HepG2 (cell line): ENCODE measurements around the gene SPRYD3. TPM values are rescaled to one million over a fixed set of nuclear protein-coding genes. Genes with fewer than 3 reads are reported as not detected.

Source experiments
- AGO1 ChIP-seq: fragments of 200-400 bp; formaldehyde crosslinking; IDR thresholded peaks from 2 replicates; pipeline ENCODE4 v1.6.1; 2017; ENCODE audit warnings: mild to moderate bottlenecking, low read depth, low read length, moderate library complexity; ENCODE audit not compliant: poor library complexity, severe bottlenecking
- ASH2L ChIP-seq: fragments of 300-600, 200-600 bp; sonication (generic); IDR thresholded peaks from 2 replicates; pipeline ENCODE4 v1.7.0; 2017; ENCODE audit warnings: low read depth, mild to moderate bottlenecking, moderate library complexity, mixed read lengths, low read length; ENCODE audit not compliant: insufficient read length
- BRD4 ChIP-seq: sonication (generic); formaldehyde crosslinking; IDR thresholded peaks from 2 replicates; pipeline ENCODE4 v1.4.0; 2020; ENCODE audit warnings: missing genetic modification reagents
- CCDC6 ChIP-seq: sonication (generic); formaldehyde crosslinking; IDR thresholded peaks from 2 replicates; pipeline ENCODE4 v1.8.1; 2022; ENCODE audit warnings: mild to moderate bottlenecking, missing genetic modification reagents, moderate library complexity
- CREM ChIP-seq, 2 experiments: sonication (generic) in 1 of 2; formaldehyde crosslinking in 1 of 2; IDR thresholded peaks; 2 replicates each; pipeline versions ENCODE4 v1.4.0 to v1.6.1; 2016 to 2020; ENCODE audit warnings: antibody characterized with exemption in 1 of 2, mild to moderate bottlenecking in 1 of 2, missing genetic modification reagents in 1 of 2
- DNMT3B ChIP-seq: conservative IDR thresholded peaks from 2 replicates; pipeline ENCODE4 v1.6.1; 2016; ENCODE audit warnings: missing biosample characterization, control low read depth
- ELF1 ChIP-seq: sonication (generic); formaldehyde crosslinking; IDR thresholded peaks from 2 replicates; pipeline ENCODE4 v1.4.0; 2020; ENCODE audit warnings: missing genetic modification reagents
- EZH2 ChIP-seq: conservative IDR thresholded peaks from 2 replicates; pipeline ENCODE4 v1.6.1; 2012; ENCODE audit warnings: mild to moderate bottlenecking, low read depth, low read length, moderate library complexity
- JDP2 ChIP-seq: sonication (generic); formaldehyde crosslinking; IDR thresholded peaks from 2 replicates; pipeline ENCODE4 v1.8.1; 2022; ENCODE audit warnings: missing genetic modification reagents, borderline replicate concordance
- MTF1 ChIP-seq: sonication (generic); formaldehyde crosslinking; IDR thresholded peaks from 2 replicates; pipeline ENCODE4 v1.5.0; 2020; ENCODE audit warnings: missing genetic modification reagents
- PHF20 ChIP-seq: sonication (generic); formaldehyde crosslinking; IDR thresholded peaks from 2 replicates; pipeline ENCODE4 v1.5.0; 2020; ENCODE audit warnings: mild to moderate bottlenecking, missing genetic modification reagents
- RORA ChIP-seq: sonication (generic); formaldehyde crosslinking; IDR thresholded peaks from 2 replicates; pipeline ENCODE4 v1.5.0; 2020; ENCODE audit warnings: mild to moderate bottlenecking, missing genetic modification reagents, moderate library complexity
- SALL1 ChIP-seq: sonication (generic); formaldehyde crosslinking; IDR thresholded peaks from 2 replicates; pipeline ENCODE4 v1.8.0; 2022; ENCODE audit warnings: mild to moderate bottlenecking, missing genetic modification reagents
- SMARCC2 ChIP-seq: fragments of 450-650 bp; IDR thresholded peaks from 2 replicates; pipeline ENCODE4 v1.6.1; 2017; ENCODE audit warnings: antibody characterized with exemption, mild to moderate bottlenecking
- SMARCE1 ChIP-seq: fragments of 450-650 bp; IDR thresholded peaks from 2 replicates; pipeline ENCODE4 v1.6.1; 2017; ENCODE audit warnings: borderline replicate concordance
- XRCC5 ChIP-seq: fragments of 200-400 bp; formaldehyde crosslinking; optimal IDR thresholded peaks from 2 replicates; pipeline ENCODE3; 2017; ENCODE audit warnings: mild to moderate bottlenecking, low read length
- YEATS2 ChIP-seq: sonication (generic); formaldehyde crosslinking; IDR thresholded peaks from 2 replicates; pipeline ENCODE4 v1.4.0; 2020; ENCODE audit warnings: missing genetic modification reagents, borderline replicate concordance
- ZEB1 ChIP-seq: IDR thresholded peaks from 2 replicates; pipeline ENCODE4 v1.6.1; 2012; ENCODE audit warnings: mild to moderate bottlenecking, low read depth, inconsistent platforms; ENCODE audit not compliant: insufficient replicate concordance
- ZFP1 ChIP-seq: IDR thresholded peaks from 2 replicates; pipeline ENCODE4 v1.6.1; 2016
- ZNF451 ChIP-seq: sonication (generic); formaldehyde crosslinking; IDR thresholded peaks from 2 replicates; pipeline ENCODE4 v1.5.0; 2020; ENCODE audit warnings: mild to moderate bottlenecking, missing genetic modification reagents
- ZNF572 ChIP-seq: sonication (generic); formaldehyde crosslinking; IDR thresholded peaks from 2 replicates; pipeline ENCODE4 v1.5.1; 2020; ENCODE audit warnings: mild to moderate bottlenecking, missing genetic modification reagents
- polyA plus RNA-seq, 8 experiments: library from polyadenylated mRNA; depleted of rRNA in 3 of 8; stranded (reverse) in 7 of 8; unstranded in 1 of 8; fragments of >200 nt; fragmentation: Illumina TruSeq in 4 of 8; extraction: Trizol in 4 of 8; gene quantifications; 2 replicates each; pipeline versions ENCODE4 v1.2.1 to v1.2.3, GENCODE V29; 2011 to 2016; ENCODE audit warnings: low read depth in 4 of 8, missing spikeins in 1 of 8, mixed read lengths in 1 of 8; ENCODE audit not compliant: insufficient read depth in 1 of 8
- total RNA-seq, 5 experiments: library from RNA; depleted of rRNA; stranded (reverse); fragments of >200 nt; fragmentation: Illumina TruSeq; extraction: Trizol; gene quantifications; 2 replicates each; pipeline ENCODE4 v1.2.3, GENCODE V29; 2016; ENCODE audit warnings: low read depth in 1 of 5
- TF ChIP-seq, protein P1 (sequence below): sonication (generic); formaldehyde crosslinking; IDR thresholded peaks from 2 replicates; pipeline ENCODE4 v1.4.0; 2020; ENCODE audit warnings: missing genetic modification reagents
- TF ChIP-seq, protein P2 (sequence below): sonication (generic); formaldehyde crosslinking; IDR thresholded peaks from 2 replicates; pipeline ENCODE4 v1.4.0; 2020; ENCODE audit warnings: missing genetic modification reagents
- TF ChIP-seq, protein P3 (sequence below): sonication (generic); formaldehyde crosslinking; IDR thresholded peaks from 2 replicates; pipeline ENCODE4 v1.9.0; 2021; ENCODE audit warnings: missing genetic modification reagents, borderline replicate concordance
- TF ChIP-seq, protein P4 (sequence below): sonication (generic); formaldehyde crosslinking; IDR thresholded peaks from 2 replicates; pipeline ENCODE4 v1.5.1; 2020; ENCODE audit warnings: missing genetic modification reagents, mild to moderate bottlenecking, borderline replicate concordance

Gene SPRYD3
- total and polyA plus RNA-seq, 2 of the 13 experiments (the other 11 are each of a cell fraction or from before 2014, with no cell fraction given), result 9.0 to 9.2 TPM

DNA sequence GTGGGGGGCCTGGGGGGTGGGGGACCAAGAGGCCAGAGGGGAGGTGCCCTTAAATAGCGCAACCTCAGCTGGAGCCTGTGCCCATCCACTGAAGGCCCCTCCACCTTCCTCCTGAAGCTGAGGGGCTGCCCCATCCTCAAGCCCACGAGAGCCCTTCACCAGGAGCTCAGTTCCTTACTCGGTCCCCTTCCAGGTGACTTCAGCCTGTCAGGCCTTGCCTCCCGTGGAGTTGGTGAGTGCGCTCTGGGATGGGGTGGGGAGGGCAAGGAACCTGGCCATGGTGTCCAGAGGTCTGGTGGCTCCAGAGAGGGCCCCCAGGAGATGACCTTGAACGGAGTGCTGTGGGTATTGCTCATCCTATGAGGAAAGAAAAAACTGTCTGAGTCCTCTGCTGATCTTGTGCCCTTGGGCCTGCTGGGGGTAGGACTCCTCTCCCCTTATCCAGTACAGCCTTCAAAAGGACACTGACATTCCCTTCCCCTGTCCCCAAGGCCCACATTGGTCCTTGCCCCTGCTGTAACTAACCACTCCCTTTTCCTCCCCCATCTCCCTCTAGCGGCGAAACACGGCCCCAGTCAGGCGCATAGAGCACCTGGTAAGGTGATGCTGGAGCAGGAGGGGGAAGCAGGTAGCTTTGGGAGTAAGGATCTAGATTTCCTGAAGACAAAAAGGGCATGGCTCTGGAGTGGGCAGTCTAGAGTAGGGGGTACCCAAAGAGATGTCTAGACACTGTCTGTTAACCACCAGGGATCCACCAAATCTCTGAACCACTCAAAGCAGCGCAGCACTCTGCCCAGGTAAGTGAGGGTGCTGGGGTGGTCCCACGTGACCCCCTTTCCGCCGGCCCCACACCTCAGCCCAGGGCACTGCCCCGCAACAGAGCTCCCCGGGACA is 25.7 kb downstream of the SPRYD3 start (continued):
- TF ChIP-seq ZNF572 (CRISPR knock-in tag) (no peak), ASH2L (peak; percentile 38), CCDC6 (CRISPR knock-in tag) (no peak), ELF1 (CRISPR knock-in tag) (peak; percentile 41; the same call in 1 of the 2 replicates), JDP2 (CRISPR knock-in tag) (no peak), ZNF451 (CRISPR knock-in tag) (no peak), EZH2 (no peak), SMARCC2 (no peak), SALL1 (CRISPR knock-in tag) (peak; percentile 53; the same call in 1 of the 2 replicates), YEATS2 (CRISPR knock-in tag) (peak; percentile 27; the same call in 1 of the 2 replicates), BRD4 (CRISPR knock-in tag) (no peak), ZEB1 (no peak), MTF1 (CRISPR knock-in tag) (no peak), RORA (no peak), ZFP1 (CRISPR knock-in tag) (0 out of 2 replicates have a peak, but pooled peaks have one; percentile 47), CREM (IDR thresholded peaks at IDR 0.05) (no peak), CREM (CRISPR knock-in tag; IDR thresholded peaks at IDR 0.05) (no peak), SMARCE1 (no peak), AGO1 (no peak), PHF20 (CRISPR knock-in tag) (no peak), XRCC5 (peak; percentile 92), DNMT3B (no peak)
- TF ChIP-seq, protein P1, sequence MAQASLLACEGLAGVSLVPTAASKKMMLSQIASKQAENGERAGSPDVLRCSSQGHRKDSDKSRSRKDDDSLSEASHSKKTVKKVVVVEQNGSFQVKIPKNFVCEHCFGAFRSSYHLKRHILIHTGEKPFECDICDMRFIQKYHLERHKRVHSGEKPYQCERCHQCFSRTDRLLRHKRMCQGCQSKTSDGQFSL (CRISPR knock-in tag), result no peak
- TF ChIP-seq, protein P2, sequence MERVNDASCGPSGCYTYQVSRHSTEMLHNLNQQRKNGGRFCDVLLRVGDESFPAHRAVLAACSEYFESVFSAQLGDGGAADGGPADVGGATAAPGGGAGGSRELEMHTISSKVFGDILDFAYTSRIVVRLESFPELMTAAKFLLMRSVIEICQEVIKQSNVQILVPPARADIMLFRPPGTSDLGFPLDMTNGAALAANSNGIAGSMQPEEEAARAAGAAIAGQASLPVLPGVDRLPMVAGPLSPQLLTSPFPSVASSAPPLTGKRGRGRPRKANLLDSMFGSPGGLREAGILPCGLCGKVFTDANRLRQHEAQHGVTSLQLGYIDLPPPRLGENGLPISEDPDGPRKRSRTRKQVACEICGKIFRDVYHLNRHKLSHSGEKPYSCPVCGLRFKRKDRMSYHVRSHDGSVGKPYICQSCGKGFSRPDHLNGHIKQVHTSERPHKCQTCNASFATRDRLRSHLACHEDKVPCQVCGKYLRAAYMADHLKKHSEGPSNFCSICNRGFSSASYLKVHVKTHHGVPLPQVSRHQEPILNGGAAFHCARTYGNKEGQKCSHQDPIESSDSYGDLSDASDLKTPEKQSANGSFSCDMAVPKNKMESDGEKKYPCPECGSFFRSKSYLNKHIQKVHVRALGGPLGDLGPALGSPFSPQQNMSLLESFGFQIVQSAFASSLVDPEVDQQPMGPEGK (CRISPR knock-in tag), result peak; percentile 83
- TF ChIP-seq, protein P3, sequence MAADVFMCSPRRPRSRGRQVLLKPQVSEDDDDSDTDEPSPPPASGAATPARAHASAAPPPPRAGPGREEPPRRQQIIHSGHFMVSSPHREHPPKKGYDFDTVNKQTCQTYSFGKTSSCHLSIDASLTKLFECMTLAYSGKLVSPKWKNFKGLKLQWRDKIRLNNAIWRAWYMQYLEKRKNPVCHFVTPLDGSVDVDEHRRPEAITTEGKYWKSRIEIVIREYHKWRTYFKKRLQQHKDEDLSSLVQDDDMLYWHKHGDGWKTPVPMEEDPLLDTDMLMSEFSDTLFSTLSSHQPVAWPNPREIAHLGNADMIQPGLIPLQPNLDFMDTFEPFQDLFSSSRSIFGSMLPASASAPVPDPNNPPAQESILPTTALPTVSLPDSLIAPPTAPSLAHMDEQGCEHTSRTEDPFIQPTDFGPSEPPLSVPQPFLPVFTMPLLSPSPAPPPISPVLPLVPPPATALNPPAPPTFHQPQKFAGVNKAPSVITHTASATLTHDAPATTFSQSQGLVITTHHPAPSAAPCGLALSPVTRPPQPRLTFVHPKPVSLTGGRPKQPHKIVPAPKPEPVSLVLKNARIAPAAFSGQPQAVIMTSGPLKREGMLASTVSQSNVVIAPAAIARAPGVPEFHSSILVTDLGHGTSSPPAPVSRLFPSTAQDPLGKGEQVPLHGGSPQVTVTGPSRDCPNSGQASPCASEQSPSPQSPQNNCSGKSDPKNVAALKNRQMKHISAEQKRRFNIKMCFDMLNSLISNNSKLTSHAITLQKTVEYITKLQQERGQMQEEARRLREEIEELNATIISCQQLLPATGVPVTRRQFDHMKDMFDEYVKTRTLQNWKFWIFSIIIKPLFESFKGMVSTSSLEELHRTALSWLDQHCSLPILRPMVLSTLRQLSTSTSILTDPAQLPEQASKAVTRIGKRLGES (CRISPR knock-in tag), result no peak
- TF ChIP-seq, protein P4, sequence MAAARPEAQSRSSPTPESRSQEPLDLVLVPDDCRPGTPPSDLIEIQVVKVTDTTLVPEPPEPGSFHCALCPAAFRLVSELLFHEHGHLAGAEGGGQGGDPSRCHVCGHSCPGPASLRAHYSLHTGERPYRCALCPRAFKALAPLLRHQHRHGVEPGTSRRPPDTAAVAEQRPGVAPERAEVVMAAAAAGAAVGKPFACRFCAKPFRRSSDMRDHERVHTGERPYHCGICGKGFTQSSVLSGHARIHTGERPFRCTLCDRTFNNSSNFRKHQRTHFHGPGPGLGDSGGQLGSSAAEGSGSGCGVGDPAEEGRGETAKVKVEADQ (CRISPR knock-in tag), result 0 out of 2 replicates have a peak, but pooled peaks have one; percentile 66
